Ovary (tissue), 9 donors: ENCODE measurements around the gene QSOX2. TPM values are rescaled to one million over a fixed set of nuclear protein-coding genes. Genes with fewer than 3 reads are reported as not detected.

Source experiments
- DNase-seq, 5 donors: peaks; one replicate each; pipeline ENCODE4 v3.0.0-alpha.2; 2019 to 2020
- H3K27ac ChIP-seq, 2 donors: fragments of 200-600 bp; one replicate each; pipeline versions ENCODE4 v1.5.1 to v1.8.0; 2019 to 2022
- H3K27me3 ChIP-seq: fragments of 200-600 bp; one replicate; pipeline ENCODE4 v1.8.0; 2022
- H3K36me3 ChIP-seq: fragments of 200-600 bp; sonication (generic); one replicate; pipeline ENCODE4 v1.5.1; 2019
- H3K4me1 ChIP-seq: one replicate; pipeline ENCODE4 v1.8.1; 2013; ENCODE audit warnings: mild to moderate bottlenecking, moderate library complexity; ENCODE audit not compliant: insufficient read depth
- H3K4me3 ChIP-seq: fragments of 200-600 bp; sonication (generic); one replicate; pipeline ENCODE4 v1.5.1; 2017
- H3K9me3 ChIP-seq, 2 donors: fragments of 200-600 bp in 1 of 2; sonication (generic) in 1 of 2; one replicate each; pipeline versions ENCODE4 v1.5.1 to v1.8.1; 2013 to 2019; ENCODE audit warnings: mild to moderate bottlenecking in 1 of 2, moderate library complexity in 1 of 2
- EP300 ChIP-seq: sonication (generic); formaldehyde crosslinking; IDR thresholded peaks from one replicate; pipeline ENCODE4 v1.6.1; 2017; ENCODE audit warnings: antibody characterized with exemption
- POLR2A ChIP-seq: fragments of 450-650 bp; IDR thresholded peaks from one replicate; pipeline ENCODE4 v1.6.1; 2017; ENCODE audit warnings: antibody characterized with exemption, mild to moderate bottlenecking, moderate library complexity
- WGBS, 3 donors: extraction: QIAGEN DNeasy Blood & Tissue Kit in 1 of 3; methylation state at CpG; one replicate each; pipeline versions ENCODE4 v1.1.5 to v1.1.7; 2013 to 2017; 5-methylcytosine and 5-hydroxymethylcytosine counted together
- intact Hi-C, 4 donors: fragments of 100-400 bp; cut with DNase I; formaldehyde crosslinking; loops; one replicate each; pipeline versions ENCODE4 v1.11.0 to v1.15.1; 2022 to 2023
- polyA plus RNA-seq, 2 donors: library from polyadenylated mRNA; stranded (reverse); fragments of 200-250 nt in 1 of 2; fragments of 350-450 nt in 1 of 2; fragmentation: Illumina TruSeq in 1 of 2; extraction: RNeasy Lipid Tissue Mini Kit (QIAGEN cat#74804) in 1 of 2; gene quantifications; one replicate each; pipeline ENCODE4 v1.2.3, GENCODE V29; 2013 to 2014
- total RNA-seq, 7 donors: library from RNA; depleted of rRNA in 2 of 7; stranded (reverse); fragments of >200 nt in 2 of 7; fragmentation: NEBNext Ultra II Directional in 3 of 7; extraction: Animal tissue kit (Norgen Biotek cat#: 25700) in 3 of 7; gene quantifications; one replicate each; pipeline versions ENCODE4 v1.1.0 to v1.2.4, GENCODE V29; 2016 to 2023
- TF ChIP-seq, protein P1 (sequence below), 3 donors: fragments of 450-650 bp in 2 of 3; fragments of 200-600 bp in 1 of 3; IDR thresholded peaks; one replicate each; pipeline versions ENCODE4 v1.5.1 to v1.8.0; 2016 to 2022; ENCODE audit warnings: antibody characterized with exemption in 3 of 3, mild to moderate bottlenecking in 1 of 3
- donor health status: DM: no; HTN: no; CAD: no; lungs with moderate emphysema.
- donor health status: DM: no; HTN: no; CAD: no.
- donor health status: Bipolar disorder and iron deficiency.
- donor health status: DM: yes; HTN: yes; CAD: no.
- donor health status: DM: no; HTN: no; CAD: no.
- donor health status: DM: yes; HTN: yes; CAD: no.

Gene QSOX2
- total and polyA plus RNA-seq, 9 donors = 5.6 to 14.3 (median 7.8) TPM

DNA sequence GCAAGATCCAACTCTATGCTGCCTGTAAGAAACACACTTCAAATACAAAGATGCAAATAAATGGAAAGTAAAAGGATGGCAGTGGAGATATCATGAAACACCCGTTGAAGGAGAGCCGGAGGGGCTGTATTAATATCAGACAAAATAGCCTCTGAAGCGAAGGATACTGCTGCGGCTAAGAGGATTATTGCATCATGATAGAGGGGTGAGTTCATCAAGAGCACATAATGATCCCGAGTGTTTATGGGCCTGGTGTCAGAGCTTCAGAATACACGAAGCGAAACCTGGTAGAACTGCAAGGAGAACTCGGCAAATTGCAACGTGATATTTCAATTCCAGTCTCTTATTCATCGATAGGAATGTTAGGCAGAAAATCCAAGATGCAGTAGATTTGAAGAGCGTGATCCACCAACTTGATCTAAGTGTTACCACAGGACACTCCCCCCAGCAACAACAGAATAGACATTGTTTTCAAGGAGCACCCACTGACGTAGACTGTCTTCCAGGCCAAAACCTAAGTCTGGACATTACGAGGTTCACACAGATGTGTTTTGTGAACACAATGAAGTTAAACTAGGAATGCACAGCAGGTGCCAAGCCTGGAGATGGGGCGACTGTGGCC, 27.7 kb upstream of the QSOX2 start:
- WGBS, 3 donors = 78 to 82% (median 79%) methylated on average over 14 of the region's 14 CpGs
- H3K27me3 ChIP-seq = no peaks in the 10 kb centered on the region
- no peak overlapping the region for H3K27ac ChIP-seq
- DNase-seq = no peak
- intact Hi-C loops = no loop called here
- H3K36me3 ChIP-seq = no peaks in the 10 kb centered on the region
- TF ChIP-seq POLR2A = no peak
- TF ChIP-seq, protein P1, sequence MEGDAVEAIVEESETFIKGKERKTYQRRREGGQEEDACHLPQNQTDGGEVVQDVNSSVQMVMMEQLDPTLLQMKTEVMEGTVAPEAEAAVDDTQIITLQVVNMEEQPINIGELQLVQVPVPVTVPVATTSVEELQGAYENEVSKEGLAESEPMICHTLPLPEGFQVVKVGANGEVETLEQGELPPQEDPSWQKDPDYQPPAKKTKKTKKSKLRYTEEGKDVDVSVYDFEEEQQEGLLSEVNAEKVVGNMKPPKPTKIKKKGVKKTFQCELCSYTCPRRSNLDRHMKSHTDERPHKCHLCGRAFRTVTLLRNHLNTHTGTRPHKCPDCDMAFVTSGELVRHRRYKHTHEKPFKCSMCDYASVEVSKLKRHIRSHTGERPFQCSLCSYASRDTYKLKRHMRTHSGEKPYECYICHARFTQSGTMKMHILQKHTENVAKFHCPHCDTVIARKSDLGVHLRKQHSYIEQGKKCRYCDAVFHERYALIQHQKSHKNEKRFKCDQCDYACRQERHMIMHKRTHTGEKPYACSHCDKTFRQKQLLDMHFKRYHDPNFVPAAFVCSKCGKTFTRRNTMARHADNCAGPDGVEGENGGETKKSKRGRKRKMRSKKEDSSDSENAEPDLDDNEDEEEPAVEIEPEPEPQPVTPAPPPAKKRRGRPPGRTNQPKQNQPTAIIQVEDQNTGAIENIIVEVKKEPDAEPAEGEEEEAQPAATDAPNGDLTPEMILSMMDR (IDR thresholded peaks at IDR 0.05) = no peak
- no peak for TF ChIP-seq EP300
- no peaks in the 10 kb centered on the region for H3K4me1 ChIP-seq
- no peak overlapping the region for H3K4me3 ChIP-seq
- no peaks in the 10 kb centered on the region for H3K9me3 ChIP-seq

DNA sequence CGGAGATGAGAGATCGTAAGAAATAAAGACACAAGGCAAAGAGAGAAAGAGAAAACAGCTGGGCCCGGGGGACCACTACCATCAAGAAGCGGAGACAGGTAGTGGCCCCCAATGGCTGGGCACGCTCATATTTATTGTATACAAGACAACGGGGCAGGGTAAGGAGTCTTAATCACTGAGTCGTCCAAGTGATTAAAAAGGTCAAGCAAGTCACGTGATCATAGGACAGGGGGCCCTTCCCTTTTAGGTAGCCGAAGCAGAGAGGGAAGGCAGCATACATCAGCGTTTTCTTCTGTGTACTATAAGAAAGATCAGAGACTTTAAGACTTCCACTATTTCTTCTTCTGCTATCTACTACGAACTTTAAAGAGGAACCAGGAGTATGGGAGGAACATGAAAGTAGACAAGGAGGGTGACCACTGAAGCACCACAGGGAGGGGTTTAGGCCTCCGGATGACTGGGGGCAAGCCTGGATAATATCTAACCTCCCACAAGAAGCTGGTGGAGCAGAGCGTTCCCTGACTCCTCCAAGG, 24.6 kb upstream of the QSOX2 start:
- WGBS, 3 donors = 79 to 80% (median 80%) methylated on average over 13 of the region's 13 CpGs
- H3K4me3 ChIP-seq = no peak overlapping the region
- H3K4me1 ChIP-seq = peaks cover 5% of the 10 kb centered on the region
- H3K36me3 ChIP-seq = no peaks in the 10 kb centered on the region
- H3K27ac ChIP-seq = no peak overlapping the region
- intact Hi-C loops = no loop called here
- H3K27me3 ChIP-seq = no peaks in the 10 kb centered on the region
- no peak for DNase-seq
- no peaks in the 10 kb centered on the region for H3K9me3 ChIP-seq
- no peak for TF ChIP-seq EP300
- TF ChIP-seq, protein P1 (IDR thresholded peaks at IDR 0.05) = no peak
- TF ChIP-seq POLR2A = no peak

DNA sequence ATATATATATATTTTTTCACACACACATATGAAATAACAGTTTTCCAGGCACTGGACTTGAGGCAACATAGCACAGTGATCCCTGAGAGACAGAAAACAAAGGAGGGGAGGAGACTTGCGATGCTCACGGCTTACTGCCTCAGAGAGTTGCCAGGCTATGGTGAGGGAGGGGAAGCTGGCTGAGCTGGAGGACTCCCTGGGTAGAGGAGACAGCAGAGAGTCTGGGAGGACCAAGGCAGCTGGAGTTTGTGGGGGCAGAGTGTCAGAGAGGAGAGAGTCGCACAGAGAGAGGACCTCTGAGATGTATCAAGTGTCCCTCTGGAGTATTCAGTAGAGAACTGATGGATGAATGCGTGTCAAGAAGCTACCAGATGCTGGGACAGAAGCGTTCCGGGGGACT, 23.1 kb upstream of the QSOX2 start:
- Histone ChIP-seq H3K4me3 (no peak overlapping the region), H3K4me1 (peaks cover 5% of the 10 kb centered on the region), H3K9me3 (no peaks in the 10 kb centered on the region), H3K36me3 (no peaks in the 10 kb centered on the region), H3K27me3 (no peaks in the 10 kb centered on the region), H3K27ac (no peak overlapping the region)
- TF ChIP-seq EP300 (no peak), POLR2A (no peak)
- TF ChIP-seq, protein P1 (IDR thresholded peaks at IDR 0.05) = no peak
- intact Hi-C loops = no loop called here
- 56 to 68% (median 66%) methylated on average over 6 of the region's 6 CpGs for WGBS, 3 donors
- DNase-seq = no peak

DNA sequence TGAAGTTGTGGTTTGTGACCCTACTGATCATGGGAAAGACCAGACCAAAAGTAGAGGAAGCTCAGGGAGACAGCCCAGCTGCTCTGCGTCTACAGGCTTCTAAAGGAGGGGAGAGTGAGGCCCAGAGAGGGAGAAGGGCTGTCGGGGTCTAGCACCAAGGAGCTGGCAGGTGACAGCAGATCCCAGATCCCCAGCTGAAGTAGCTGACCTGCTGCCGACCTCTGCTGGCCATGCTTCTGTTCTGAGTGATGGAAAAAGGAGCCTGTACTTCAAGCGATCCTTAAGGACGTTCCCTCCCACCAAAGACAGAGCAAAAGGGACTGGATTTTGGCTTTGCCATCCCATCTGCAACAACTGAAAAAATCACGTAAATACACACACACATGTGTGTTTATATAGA, 22.7 kb upstream of the QSOX2 start:
- intact Hi-C loops = no loop called here
- H3K27ac ChIP-seq = no peak overlapping the region
- no peaks in the 10 kb centered on the region for H3K36me3 ChIP-seq
- H3K27me3 ChIP-seq = no peaks in the 10 kb centered on the region
- no peak for TF ChIP-seq POLR2A
- TF ChIP-seq, protein P1 (IDR thresholded peaks at IDR 0.05) = no peak
- TF ChIP-seq EP300 = no peak
- no peaks in the 10 kb centered on the region for H3K9me3 ChIP-seq
- WGBS, 3 donors = 48 to 50% (median 50%) methylated on average over 6 of the region's 6 CpGs
- peaks cover 5% of the 10 kb centered on the region for H3K4me1 ChIP-seq
- DNase-seq = no peak
- H3K4me3 ChIP-seq = no peak overlapping the region
